GM10248 (cell line): ENCODE data around the gene PBX1.

ENCODE experiments used
- CTCF ChIA-PET: fragments of 300-600 bp; sonication (Branson Sonifier 250); formaldehyde crosslinking; extraction: SDS; loops from one replicate; lab custom pipeline; 2021; ENCODE audit warnings: antibody characterized with exemption; lab: Yijun Ruan, JAX
- POLR2A ChIA-PET: fragments of 350-650 bp; sonication (Branson Sonifier 250); formaldehyde crosslinking; extraction: SDS; loops from one replicate; lab custom pipeline; 2020; ENCODE audit warnings: antibody characterized with exemption; lab: Yijun Ruan, JAX
- DNase-seq: peaks from one replicate; pipeline ENCODE4 v3.0.0; 2012; ENCODE audit errors: extremely low spot score
- CTCF ChIP-seq: IDR thresholded peaks from 2 replicates; pipeline ENCODE4 v1.5.1; 2012; ENCODE audit warnings: mild to moderate bottlenecking, low read depth; ENCODE audit errors: extremely low read depth, missing control alignments, control extremely low read depth

Gene PBX1

GRCh38 chr1:164689672-164690511, 130.9 kb downstream of the PBX1 start:
- ChIA-PET CTCF (interaction anchor here (1.2 kb wide), 1 partner anchor 38 kb away, joined by 3 read pairs; no protein-coding TSS in a partner anchor), POLR2A (no interaction called here)
- TF ChIP-seq CTCF: no peak
- DNase-seq: no peak

GRCh38 chr1:164692420-164692819, 133.4 kb downstream of the PBX1 start:
- DNase-seq: no peak
- ChIA-PET CTCF (no interaction called here), POLR2A (no interaction called here)
- TF ChIP-seq CTCF: no peak

GRCh38 chr1:164693564-164694359, 134.8 kb downstream of the PBX1 start:
- DNase-seq: no peak
- CTCF ChIA-PET: interaction anchor here (1.2 kb wide), 1 partner anchor 14 kb away, joined by 3 read pairs; no protein-coding TSS in a partner anchor

GRCh38 chr1:164694505-164694904, 135.5 kb downstream of the PBX1 start:
- DNase-seq: no peak
- TF ChIP-seq CTCF: no peak
- POLR2A ChIA-PET: no interaction called here
- CTCF ChIA-PET: no interaction called here

More at GRCh38 chr1:164693564-164694359, 134.8 kb downstream of the PBX1 start:
- POLR2A ChIA-PET: no interaction called here
- TF ChIP-seq CTCF: no peak

- POLR2A ChIA-PET: no interaction called here
- CTCF ChIA-PET: no interaction called here
- no peak for DNase-seq
- TF ChIP-seq CTCF: no peak
Measured at GRCh38 chr1:164695956-164696665, 137.1 kb downstream of the PBX1 start.

GRCh38 chr1:164699815-164700491, 141.0 kb downstream of the PBX1 start:
- ChIA-PET CTCF (no interaction called here), POLR2A (no interaction called here)
- no peak for TF ChIP-seq CTCF
- DNase-seq: no peak
